ENCODE measurements around the gene PICK1.

PICK1 gene

DNA sequence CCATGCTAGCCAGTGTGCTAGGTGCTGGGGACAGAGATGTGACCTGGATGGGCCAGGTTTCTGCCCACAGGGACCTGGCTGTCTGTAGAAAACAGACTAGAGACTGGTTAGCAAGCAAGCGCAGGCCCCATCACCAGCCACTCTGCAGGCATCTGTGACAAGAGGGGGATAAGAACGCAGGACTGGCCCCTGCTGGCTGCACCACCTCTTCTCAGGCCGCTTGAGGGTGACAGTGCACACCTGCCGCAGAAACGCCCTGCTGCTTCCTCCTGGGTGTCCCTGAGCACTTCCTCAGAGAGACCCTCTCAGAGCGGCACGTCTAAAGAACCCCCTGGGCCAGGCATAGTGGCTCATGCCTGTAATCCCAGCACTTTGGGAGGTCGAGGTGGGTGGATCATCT, 5.9 kb upstream of the PICK1 start:
- no peak for DNase-seq

DNA sequence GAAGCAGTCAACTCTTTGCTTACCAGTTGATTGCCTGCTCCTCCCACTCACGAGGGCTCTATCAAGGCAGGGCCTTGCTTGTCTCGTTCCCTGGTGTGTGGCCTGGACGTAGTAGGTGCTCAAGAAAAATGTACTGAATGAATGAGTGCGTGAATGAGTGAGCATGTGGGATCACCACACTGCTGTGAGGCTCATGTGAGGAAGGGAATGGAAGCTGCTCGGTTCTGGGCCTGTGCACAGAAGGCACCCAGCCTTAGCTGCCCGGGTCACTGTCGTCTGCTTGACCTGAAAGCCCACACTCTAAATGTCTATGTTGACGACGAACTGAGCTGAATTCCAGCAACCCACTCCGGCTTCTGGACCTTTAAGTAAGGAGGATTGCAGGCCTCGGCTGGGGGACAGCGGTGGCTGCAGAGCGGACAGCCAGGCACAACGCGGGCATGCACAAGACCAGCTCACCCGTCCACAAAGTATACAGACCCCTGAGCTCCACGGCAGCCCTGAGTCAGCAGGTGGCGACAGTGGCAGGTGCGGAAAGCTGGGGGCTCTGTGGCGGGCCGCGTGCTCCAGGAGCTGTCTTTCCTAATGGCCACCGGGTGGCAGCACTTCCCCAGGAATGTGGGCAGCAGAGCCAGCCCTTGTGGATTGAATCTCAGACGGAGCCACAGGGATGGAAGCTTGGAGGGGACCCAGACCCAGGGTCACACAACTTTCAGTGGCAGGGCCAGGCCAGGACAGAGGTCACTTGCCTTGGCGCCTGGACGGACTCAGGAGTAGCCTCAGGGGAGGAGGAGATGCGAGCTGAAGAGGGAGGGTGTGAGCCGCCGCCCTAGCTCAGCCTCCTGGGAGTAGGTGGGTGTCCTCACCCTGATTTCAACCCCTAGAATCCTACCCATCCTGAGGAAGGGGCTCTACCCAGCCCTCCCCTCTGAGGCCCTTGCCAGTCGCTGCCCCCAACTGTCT, 5.0 kb upstream of the PICK1 start:
- no peak for DNase-seq

DNA sequence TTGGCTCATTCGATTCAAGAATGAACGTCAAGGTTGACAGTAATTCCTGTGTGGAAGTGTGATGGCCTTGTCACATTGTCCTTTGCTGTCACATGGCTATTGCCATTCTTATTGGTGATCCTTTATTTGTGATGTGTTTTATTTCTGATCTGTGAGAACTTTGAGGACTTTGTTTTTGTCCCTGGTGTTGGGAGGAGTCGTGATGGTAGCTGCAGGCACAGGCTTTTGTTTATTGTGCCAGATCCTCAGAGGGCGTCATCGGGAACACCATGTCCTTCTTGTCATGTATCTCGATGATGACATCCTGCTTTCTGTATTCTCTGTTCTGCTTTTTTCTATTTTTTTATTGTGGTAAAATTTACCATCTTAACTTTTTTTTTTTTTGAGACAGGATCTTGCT, 5.6 kb downstream of the PICK1 start:
- no peak for DNase-seq

DNA sequence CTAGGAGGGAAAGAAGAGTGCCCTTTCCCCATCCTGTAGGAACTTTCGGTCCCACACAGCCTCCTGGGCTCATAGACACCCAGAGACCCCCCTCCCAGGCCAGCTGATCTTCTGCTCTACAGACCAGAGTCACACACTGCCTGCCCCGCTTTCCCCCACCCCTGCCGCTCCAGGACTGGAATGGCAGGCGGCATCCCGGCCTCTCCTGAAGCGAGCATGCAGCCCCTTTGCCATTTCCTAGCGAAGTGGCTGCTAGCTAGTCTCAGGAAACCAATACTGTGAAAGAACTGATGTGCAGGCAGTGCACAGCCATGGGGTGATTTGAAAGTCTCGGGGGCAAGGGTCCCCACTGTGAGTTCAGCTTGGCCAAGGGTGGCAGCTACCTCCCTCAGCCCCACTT, 8.3 kb downstream of the PICK1 start:
- no peak for DNase-seq

DNA sequence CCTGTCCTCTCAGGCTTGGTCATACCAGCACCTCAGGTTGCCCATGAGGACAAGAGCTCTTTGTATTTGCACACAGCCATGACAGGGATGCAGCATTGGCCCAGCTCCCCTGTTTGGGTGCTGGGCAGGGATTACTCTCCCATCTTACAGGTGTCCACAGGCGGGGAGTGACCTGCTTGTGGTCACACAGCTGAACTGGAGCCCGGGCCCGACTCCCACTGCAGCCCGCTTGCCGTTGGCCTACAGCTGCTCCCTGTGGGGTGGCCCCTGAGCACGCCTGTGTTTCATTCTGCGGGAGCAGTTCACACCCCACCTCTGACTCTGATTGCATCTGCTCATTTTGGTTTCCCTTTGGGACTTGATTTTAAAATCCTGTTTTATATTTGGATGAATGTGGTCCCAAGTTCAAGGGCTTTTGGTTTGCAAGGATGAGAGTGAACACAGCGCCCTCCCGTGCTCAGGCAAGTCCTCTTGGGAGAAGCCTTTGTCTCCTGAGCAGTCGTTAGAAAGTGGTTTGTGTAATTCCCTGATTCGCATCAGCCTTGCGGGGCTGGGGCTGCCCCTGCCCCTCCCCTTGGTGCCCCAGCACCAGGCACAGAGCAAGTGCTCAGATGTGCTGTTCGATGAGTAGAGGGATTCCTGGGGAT, 9.3 kb downstream of the PICK1 start:
- no peak for DNase-seq

DNA sequence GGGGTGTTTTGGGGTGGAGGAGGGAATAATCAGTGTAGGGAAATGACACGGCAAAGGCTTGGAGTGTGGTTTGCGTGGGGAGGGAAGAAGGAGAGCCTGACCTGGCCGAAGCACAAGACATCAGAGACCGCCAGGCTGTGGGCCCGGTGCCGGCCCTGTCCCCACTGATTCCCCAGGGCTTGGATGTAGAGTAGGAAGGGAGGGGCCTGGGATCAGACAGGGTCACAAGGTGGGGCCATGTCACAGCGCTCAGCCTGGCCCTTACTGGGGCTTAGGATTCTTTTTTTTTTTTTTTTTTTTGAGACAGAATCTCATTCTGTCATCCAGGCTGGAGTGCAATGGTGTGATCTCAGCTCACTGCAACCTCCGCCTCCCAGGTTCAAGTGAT, 9.8 kb downstream of the PICK1 start:
- no peak for DNase-seq

DNA sequence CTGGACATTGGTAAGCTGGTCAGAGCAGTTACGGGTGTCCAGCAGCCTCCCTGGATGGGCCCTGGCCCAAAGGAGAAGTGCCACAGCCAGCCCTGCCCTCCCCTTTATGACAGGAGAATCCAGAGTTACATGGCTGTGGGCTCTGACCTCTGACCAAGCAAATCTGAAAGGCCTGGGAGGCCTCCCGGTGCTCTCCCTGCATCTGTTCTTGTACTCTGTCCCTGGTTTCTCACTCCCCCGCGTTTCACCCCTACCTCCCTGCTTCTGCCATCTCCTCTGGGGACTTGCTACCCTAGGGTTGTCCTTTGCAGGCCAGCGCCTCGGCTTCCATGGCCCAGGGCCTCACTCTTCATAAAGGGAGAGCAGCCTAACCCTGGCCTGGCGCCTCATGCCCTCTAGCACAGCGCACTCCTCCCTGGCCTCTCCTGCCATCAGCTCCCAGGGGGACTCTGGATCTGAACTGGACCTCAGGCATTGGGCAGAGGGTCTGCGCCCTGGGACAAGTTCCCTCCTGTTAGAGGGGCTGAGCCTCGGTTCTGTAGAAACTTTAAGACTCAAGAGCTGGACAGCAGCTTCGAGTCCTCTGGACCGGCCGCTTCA, 10.7 kb downstream of the PICK1 start:
- no peak for DNase-seq

DNA sequence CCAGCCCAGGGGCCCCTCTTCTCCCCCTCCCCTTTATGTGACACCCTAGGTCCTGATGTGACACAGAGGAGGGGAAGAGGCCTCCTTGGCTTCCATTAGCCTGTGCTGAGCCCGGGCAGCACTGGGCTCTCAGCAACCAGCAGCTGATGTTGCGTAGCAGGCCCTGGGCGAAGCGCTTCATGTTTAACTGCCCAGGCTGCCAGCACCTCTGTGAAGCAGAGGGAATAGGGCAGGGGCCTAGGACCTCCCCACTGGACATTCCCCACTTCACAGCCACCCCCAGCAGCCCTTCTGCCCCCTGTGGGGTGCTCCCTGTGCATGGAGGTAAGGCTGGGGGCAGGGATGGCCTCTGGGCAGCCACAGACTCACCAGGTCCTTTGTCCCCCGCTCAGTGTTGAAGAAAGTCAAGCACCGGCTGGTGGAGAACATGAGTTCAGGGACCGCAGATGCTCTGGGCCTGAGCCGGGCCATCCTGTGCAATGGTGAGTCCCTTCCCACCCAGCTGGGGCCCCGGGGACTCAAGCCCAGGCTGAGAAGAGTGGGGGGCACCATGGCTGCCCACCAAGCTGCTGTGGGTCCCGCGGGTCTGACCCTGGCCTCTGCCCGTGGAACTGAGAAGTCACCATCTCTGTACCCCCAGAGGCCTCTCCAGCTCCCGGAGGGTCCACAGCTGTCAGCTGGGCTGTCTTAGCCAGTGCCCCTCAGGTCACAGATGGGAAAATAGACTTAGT, 11.6 kb downstream of the PICK1 start:
- DNase-seq = no peak

DNA sequence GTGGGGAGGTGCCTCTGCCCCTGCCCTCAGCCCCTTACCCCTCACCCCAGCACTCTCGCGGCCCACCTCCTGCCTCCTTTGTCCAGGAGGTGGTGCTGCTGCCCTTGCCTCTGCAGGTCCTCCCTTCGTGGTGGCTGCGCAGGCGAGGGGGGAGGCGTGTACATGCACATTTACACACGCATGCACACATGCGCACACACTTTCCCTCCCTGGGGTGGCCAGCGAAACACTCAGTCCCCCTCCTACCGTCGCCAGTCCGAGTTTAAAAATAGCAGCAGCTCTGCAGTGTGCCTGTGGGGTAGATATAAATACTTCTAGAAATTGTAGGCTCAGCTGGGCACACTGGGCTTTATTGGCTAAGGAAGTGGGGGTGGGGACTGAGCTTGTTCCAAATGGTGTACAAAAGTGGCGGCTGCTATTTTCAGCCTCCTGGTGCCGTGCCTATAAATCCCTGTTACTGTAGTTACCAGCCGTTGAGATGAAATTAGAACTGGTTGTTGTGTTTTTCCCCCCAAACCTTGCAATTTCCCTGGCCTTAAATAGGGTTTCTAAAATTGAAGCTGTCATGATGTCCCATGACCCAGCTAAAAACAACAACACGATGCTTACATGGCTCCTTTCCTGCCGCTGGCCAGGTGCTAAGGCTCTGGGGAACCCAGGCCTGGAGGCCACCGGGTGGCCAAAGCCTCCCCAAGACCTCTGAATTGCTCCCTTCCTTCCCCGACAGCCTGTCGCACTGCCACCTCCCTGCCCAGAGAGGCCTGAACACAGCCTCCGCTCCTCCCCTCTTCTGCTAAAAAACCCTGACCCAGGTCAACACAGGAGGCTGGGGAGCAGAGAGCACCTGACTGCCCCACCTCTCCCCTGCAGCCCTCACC, 12.4 kb downstream of the PICK1 start:
- DNase-seq = no peak

DNA sequence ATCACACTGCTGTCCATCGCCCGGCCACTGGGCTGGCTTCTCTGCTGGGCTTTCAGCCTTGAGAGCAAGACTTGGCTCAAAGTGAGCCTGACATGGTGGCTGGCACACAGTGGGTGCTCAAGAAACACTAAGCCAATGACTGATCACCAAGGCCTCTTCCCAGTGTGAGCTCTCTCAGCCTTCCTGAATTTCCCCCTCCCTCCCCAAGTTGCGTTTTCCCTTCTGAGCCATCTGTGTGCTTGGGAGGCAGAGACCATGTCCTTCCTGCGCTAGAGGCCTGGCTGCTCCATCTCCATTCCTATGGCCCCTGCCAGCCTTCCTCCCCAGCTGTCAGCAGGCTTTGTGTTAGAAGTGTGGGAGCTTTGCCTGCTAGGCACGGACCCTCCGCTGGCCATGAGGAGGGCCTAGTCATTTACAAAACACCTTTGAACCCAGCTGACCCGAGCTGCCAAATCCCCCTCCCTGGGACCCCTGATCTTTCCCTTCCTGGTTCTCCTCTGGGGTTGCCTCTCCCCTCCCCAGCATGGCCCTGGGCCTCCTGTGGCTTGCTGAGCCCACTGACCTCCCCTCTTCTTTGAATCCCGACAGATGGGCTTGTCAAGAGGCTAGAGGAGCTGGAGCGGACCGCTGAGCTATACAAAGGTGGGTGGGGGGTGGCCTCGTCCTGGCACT, 13.2 kb downstream of the PICK1 start:
- DNase-seq = no peak

DNA sequence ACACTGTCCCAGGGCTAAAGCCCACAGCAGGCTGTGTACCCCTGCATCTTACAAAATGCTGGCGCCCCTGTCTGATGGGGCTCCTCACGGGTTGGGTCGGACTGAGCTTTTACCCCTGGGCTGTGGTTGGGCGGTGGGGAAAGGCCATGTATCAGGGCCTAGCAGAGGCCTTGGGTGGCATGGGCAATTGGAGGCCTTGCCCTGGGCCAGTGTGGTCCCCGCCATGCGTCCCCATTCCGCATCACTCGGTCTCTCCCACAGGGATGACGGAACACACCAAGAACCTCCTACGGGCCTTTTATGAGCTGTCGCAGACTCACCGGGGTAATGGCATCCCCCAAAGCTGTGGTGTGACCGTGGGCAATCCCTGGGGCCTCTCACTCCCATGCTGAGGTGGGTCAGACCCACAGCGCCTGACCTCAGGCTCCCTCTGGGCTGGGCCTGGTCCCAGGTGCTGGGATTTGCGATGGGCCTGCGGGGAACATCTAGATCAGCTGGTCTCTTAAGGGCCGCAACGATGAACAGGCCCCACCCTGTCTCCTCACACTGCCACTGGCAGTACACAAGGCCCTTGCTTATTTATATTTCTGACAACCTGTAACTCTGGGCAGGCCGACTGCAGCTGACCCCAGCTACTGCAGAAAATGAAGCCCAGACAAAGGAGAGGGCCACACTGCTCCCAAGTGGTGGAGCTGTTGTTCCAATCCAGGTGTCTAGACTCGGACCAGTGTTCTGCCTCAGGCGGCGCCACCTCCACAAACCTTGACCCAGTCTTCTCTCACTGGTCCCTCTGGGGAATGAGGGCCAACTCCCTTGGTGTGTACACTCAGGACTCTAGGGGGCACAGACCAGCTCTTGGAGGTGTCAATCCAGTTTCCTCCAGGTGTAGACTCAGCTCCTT, 14.5 kb downstream of the PICK1 start:
- DNase-seq = no peak

DNA sequence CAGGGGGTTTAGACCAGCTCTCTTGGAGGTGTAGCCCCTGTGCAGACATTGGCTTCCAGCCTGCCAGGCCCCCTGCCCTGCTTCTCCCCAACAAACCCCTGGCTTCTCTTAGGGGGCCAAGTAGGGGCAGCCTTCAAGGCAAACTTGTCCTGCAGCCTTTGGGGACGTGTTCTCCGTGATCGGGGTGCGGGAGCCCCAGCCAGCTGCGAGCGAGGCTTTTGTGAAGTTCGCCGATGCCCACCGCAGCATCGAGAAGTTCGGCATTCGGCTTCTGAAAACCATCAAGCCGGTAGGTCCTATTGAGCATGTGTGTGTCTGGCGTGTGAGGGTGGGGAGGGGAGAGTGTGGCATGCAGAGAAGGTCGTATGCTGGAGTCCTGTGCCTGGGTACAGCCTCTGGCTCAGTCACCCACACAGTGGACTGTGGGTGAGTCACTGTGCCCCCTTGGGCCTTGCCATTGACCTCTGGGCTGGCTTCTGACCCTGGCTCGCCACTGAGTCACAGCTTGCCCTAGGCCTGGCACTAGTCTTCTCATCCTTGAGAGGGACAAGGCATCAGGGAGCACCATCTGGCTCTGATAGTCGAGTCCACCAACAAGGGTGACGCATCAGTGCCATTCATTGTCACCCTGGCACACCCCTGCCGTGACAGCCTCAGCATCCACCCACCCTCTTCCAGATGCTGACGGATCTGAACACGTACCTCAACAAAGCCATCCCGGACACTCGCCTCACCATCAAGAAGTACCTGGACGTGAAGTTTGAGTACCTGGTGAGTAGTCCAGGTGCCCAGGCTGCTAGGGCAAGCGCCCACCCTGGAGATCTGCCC, 15.3 kb downstream of the PICK1 start:
- no peak for DNase-seq

DNA sequence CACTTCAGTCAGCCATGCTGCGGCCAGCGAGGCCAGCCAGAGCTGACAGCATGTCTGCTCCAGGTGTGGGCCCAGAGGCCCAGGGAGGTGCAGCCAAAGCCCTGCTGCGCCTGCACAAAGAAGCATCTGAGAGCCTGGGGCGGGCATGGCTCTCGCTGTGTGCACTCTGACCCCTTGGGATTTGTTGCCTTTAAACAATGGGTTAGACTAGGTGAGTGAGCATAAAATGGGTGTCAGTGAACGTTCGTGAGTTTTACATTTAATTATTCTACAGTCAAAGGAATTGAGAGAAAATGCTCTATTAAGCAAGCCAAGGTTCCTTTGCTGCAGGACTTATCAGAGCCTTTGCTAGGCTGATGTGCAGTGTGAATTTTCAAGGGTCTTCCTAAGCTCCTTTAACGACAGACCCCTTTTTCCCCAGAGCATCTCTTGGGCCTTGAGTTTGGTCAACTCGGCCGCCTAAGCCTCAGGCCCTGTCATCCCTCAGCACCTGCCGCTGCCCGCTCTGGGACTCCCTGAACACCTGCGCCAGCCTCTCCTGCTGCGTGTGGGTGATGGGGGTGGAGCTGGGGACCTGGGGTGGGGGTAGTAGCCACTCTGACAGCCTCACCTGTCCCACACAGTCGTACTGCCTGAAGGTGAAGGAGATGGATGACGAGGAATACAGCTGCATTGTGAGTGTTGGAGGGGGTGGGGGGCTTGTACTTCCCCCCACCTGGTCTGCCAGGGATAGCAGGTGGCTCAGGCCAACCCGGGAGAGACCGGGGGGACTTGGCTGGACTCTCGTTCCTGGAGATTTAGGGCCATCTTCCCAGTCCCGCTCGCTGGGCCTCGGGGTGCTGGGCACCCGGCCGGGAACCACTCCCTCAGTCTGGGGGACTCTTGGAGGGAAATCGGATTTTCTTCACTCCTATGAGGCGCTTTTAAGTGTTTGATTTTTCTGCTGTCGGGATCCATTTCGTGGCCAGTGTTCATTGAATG, 16.2 kb downstream of the PICK1 start:
- DNase-seq = no peak

DNA sequence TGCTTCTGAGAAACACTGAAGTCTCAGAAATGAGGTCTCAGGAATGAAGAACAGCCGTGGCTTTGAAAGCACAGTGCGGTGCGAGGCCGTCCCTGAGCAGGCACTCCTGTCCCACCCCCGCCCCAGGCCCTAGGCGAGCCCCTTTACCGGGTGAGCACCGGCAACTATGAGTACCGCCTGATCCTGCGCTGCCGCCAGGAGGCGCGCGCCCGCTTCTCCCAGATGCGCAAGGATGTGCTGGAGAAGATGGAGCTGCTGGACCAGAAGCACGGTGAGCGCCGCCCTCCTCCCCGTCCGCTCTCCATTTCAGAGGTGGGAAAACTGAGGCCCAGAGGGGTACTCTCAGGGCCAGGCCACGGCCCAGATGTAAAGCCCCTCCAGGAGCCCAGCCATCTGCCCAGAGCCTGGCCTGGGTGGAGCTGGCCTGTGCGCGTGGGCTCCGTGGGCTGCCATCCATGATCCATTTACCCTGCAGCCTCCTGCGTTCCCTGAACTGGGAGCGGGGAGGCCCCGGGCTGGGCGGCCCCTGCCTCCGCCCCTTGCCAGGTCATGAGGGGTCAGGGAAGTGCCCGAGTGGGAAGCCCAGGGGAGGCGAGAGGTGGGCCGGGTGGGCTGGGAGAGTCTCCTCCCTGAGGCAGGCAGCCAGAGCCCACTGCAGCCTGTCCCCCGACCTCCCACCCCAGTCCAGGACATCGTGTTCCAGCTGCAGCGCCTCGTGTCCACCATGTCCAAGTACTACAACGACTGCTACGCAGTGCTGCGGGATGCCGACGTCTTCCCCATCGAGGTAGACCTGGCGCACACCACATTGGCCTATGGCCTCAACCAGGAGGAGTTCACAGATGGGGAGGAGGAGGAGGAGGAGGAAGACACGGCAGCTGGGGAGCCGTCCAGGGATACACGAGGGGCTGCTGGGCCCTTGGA, 17.2 kb downstream of the PICK1 start:
- no peak for DNase-seq

DNA sequence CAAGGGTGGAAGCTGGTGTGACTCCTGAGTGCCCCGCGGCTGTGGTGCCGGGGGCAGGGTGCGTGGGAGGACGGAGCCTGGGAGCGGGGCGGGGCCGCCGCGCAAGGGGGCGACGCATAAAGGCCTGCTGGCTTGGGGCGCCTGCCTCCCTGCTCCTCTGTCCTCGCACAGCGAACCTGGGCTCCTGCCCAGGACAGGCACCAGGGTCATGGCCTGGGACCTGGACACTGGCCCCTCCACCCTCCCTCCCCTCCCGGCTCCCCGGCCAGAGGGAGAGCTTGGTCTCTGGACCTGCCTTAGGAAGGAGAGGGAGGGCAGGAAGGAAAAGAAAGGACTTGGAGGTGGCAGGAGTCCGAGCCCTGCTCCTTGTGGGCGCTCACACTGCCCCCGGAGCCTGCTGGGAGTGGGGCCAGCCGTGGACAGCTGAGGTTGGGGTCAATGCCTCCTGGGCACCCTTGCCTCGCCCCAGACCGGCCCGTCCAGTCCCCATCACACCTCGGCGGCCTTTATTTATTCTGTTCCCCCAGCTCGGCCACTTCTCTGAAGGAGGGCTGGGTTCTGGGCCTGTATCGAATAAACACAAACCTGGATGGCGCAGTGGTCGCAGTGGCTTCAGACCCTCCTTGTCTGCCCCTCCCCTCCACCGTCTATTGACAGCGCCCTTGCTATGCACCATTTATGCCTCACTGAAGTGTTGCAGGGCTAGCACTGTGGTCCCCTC, 18.1 kb downstream of the PICK1 start:
- no peak for DNase-seq

DNA sequence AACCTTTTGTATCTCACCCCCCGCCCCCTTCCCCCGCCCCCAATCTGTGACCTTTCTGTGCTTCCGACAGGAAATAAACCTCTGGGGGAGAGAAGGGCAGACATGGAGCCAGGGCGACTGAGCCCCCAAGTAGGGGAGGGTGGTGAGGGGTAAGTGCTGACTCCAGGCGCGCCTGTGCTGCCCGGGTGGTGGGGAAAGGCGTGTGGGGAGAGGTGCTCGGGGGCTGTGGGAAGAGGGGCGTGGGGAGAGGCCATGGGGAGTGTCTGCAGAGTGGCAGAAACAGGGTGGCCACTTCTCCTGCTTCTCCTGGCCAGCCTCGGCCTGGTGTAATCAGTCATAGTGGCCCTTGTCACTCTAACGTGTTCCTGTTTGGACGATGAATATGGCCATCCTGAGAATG, 18.8 kb downstream of the PICK1 start:
- DNase-seq = no peak

DNA sequence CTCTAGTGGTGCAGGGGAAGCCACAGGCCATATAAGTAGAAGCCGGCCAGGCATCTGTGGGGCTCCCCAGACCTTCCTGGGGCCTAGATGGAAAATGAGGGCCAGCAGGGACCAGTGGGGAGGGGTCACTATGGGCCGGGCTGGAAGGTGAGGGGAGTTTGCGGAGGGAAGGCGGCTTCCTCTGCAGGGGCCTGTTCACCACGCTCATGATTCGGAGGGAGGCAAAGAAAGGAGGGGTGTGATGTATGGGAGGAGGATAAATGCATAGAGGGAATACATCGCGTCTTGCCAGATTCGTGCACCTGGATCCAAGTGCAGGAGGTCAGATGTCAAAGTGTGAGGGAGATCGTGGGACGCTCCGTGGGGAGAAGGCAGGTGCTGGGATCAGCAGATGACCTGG, 19.9 kb downstream of the PICK1 start:
- no peak for DNase-seq
